Measurements from ENCODE around the gene PXMP4.

Gene PXMP4

GRCh38 chr20:33674294-33675135 lies 45.6 kb downstream of the PXMP4 start, which contains the start of gene NECAB3 (continued):
- TF ChIP-seq ZXDB (tag by site-specific recombination; IDR thresholded peaks at IDR 0.05) (peak; percentile 64), GLI2 (tag by site-specific recombination; IDR thresholded peaks at IDR 0.05; ENCODE audit: borderline replicate concordance, low read depth) (no peak), ZBTB10 (tag by site-specific recombination; IDR thresholded peaks at IDR 0.05) (0 out of 2 replicates have a peak, but pooled peaks have one; percentile 14), ZFP37 (tag by site-specific recombination; IDR thresholded peaks at IDR 0.05) (peak; percentile 27; the same call in 1 of the 2 replicates), REST (tag by site-specific recombination; IDR thresholded peaks at IDR 0.05) (no peak), ELK4 (IDR thresholded peaks at IDR 0.05; ENCODE audit: borderline replicate concordance, low read depth, low read length) (no peak), SP2 (tag by site-specific recombination; IDR thresholded peaks at IDR 0.05) (peak; percentile 74), ZNF654 (tag by site-specific recombination; IDR thresholded peaks at IDR 0.05; ENCODE audit: low read depth) (no peak), ZNF24 (tag by site-specific recombination; IDR thresholded peaks at IDR 0.05) (no peak), ZNF692 (tag by site-specific recombination; IDR thresholded peaks at IDR 0.05) (peak; percentile 49; the same call in 1 of the 2 replicates), KLF9 (tag by site-specific recombination; IDR thresholded peaks at IDR 0.05; ENCODE audit: low read depth) (peak; percentile 57; the same call in 1 of the 2 replicates), ZNF600 (tag by site-specific recombination; IDR thresholded peaks at IDR 0.05) (no peak; the same call in none of the 2 replicates), ZBTB6 (tag by site-specific recombination; IDR thresholded peaks at IDR 0.05) (peak; percentile 95), ZBTB44 (tag by site-specific recombination; IDR thresholded peaks at IDR 0.05) (no peak; the same call in 1 of the 2 replicates), GLIS2 (tag by site-specific recombination; IDR thresholded peaks at IDR 0.05) (peak; percentile 65), ZNF223 (tag by site-specific recombination; IDR thresholded peaks at IDR 0.05) (no peak), SP3 (tag by site-specific recombination; IDR thresholded peaks at IDR 0.05) (peak; percentile 76), ZNF501 (tag by site-specific recombination; IDR thresholded peaks at IDR 0.05) (no peak), PRDM1 (tag by site-specific recombination; IDR thresholded peaks at IDR 0.05) (no peak), ZFHX2 (tag by site-specific recombination; conservative IDR thresholded peaks at IDR 0.05) (0 out of 2 replicates have a peak, but pooled peaks have one; percentile 8), SP7 (tag by site-specific recombination; IDR thresholded peaks at IDR 0.05) (peak; percentile 55; the same call in 1 of the 2 replicates), KLF7 (tag by site-specific recombination; IDR thresholded peaks at IDR 0.05; ENCODE audit: borderline replicate concordance) (no peak), SCRT2 (tag by site-specific recombination; IDR thresholded peaks at IDR 0.05) (peak; percentile 40; the same call in 1 of the 2 replicates), ZNF221 (tag by site-specific recombination; IDR thresholded peaks at IDR 0.05; ENCODE audit: borderline replicate concordance) (no peak), ZBTB8A (tag by site-specific recombination; IDR thresholded peaks at IDR 0.05) (peak; percentile 73), ZNF426 (tag by site-specific recombination; IDR thresholded peaks at IDR 0.05) (no peak), ZEB2 (tag by site-specific recombination; IDR thresholded peaks at IDR 0.05) (peak; percentile 68; the same call in 1 of the 2 replicates), ZNF548 (tag by site-specific recombination; IDR thresholded peaks at IDR 0.05) (no peak)

All from HEK293 (cell line).